IMR-90 (cell line): Measurements from ENCODE around the gene GABRB3. TPM values are rescaled to one million over a fixed set of nuclear protein-coding genes. Genes with fewer than 3 reads are reported as not detected.

Experiments used
- ATAC-seq: fragments of 200-7000 bp; cut with Tn5 transposase; 2 replicates; pipeline ENCODE4 v1.9.1; 2020; ENCODE audit warnings: low read depth, mild to moderate bottlenecking, moderate library complexity
- BruUV-seq: library from RNA; stranded (reverse); fragments of 400-500 nt; replicated peaks from 2 replicates; lab custom pipeline; 2021; lab: Mats Ljungman, UMichigan
- CTCF ChIA-PET: fragments of 300-600 bp; formaldehyde crosslinking; extraction: SDS; loops from one replicate; lab custom pipeline; 2021; ENCODE audit warnings: antibody characterized with exemption; lab: Yijun Ruan, JAX
- POLR2A ChIA-PET: fragments of 300-600 bp; sonication (Branson Sonifier 250); formaldehyde crosslinking; loops from one replicate; lab custom pipeline; 2022; ENCODE audit warnings: antibody characterized with exemption; ENCODE audit not compliant: unreplicated experiment; lab: Charles Lee
- DNase-seq: peaks from one replicate; pipeline ENCODE4 v3.0.0; 2013
- H2AFZ ChIP-seq: replicated peaks from 2 replicates; pipeline ENCODE3; 2013; ENCODE audit warnings: low read length, mild to moderate bottlenecking; ENCODE audit not compliant: poor library complexity
- H2AK5ac ChIP-seq: 2 replicates; pipeline ENCODE4 v1.6.1; 2013; ENCODE audit warnings: low read depth, low read length, inconsistent platforms
- H2AK9ac ChIP-seq: replicated peaks from 2 replicates; pipeline ENCODE3; 2013; ENCODE audit warnings: mild to moderate bottlenecking, low read depth, low read length, moderate library complexity; ENCODE audit not compliant: poor library complexity
- H2BK120ac ChIP-seq: 2 replicates; pipeline ENCODE4 v1.6.1; 2013; ENCODE audit warnings: low read depth, low read length, inconsistent platforms
- H2BK15ac ChIP-seq: 3 replicates; pipeline ENCODE4 v1.6.1; 2013; ENCODE audit warnings: low read depth, low read length, inconsistent platforms
- H2BK20ac ChIP-seq: 2 replicates; pipeline ENCODE4 v1.6.1; 2013; ENCODE audit warnings: low read depth, mild to moderate bottlenecking, inconsistent platforms, low read length, moderate library complexity
- H2BK5ac ChIP-seq: 2 replicates; pipeline ENCODE4 v1.6.1; 2013; ENCODE audit warnings: mild to moderate bottlenecking, low read depth, low read length, inconsistent platforms; ENCODE audit not compliant: poor library complexity, severe bottlenecking
- H3K14ac ChIP-seq: replicated peaks from 2 replicates; pipeline ENCODE4 v1.6.1; 2013; ENCODE audit warnings: low read depth, low read length, inconsistent platforms
- H3K18ac ChIP-seq: 2 replicates; pipeline ENCODE4 v1.6.1; 2013; ENCODE audit warnings: low read depth, low read length, control low read depth
- H3K23ac ChIP-seq: 2 replicates; pipeline ENCODE4 v1.6.1; 2013; ENCODE audit warnings: low read depth, low read length, inconsistent platforms
- H3K27ac ChIP-seq: 2 replicates; pipeline ENCODE4 v1.5.1; 2013; ENCODE audit warnings: mild to moderate bottlenecking, control low read depth, low read length; ENCODE audit not compliant: insufficient read depth
- H3K27me3 ChIP-seq: 2 replicates; pipeline ENCODE4 v1.6.1; 2013; ENCODE audit warnings: low read length; ENCODE audit not compliant: control insufficient read depth, insufficient read depth
- H3K36me3 ChIP-seq: 2 replicates; pipeline ENCODE4 v1.6.1; 2013; ENCODE audit warnings: low read length, mixed read lengths; ENCODE audit not compliant: control insufficient read depth, insufficient read depth
- H3K4ac ChIP-seq: 2 replicates; pipeline ENCODE4 v1.6.1; 2013; ENCODE audit warnings: low read depth, low read length, inconsistent platforms
- H3K4me1 ChIP-seq: 2 replicates; pipeline ENCODE4 v1.6.1; 2013; ENCODE audit warnings: low read length, mixed read lengths; ENCODE audit not compliant: control insufficient read depth, insufficient read depth
- H3K4me2 ChIP-seq: 2 replicates; pipeline ENCODE4 v1.6.1; 2013; ENCODE audit warnings: low read depth, mild to moderate bottlenecking, control low read depth, low read length, moderate library complexity
- H3K4me3 ChIP-seq: 2 replicates; pipeline ENCODE4 v1.5.1; 2013; ENCODE audit warnings: low read depth, mild to moderate bottlenecking, control low read depth, low read length, moderate library complexity; ENCODE audit not compliant: insufficient read depth
- H3K56ac ChIP-seq: 2 replicates; pipeline ENCODE4 v1.6.1; 2013; ENCODE audit warnings: low read length, inconsistent platforms; ENCODE audit not compliant: insufficient read depth; ENCODE audit errors: extremely low read depth
- H3K79me1 ChIP-seq, 2 experiments: 2 replicates each; pipeline ENCODE4 v1.6.1; 2013; ENCODE audit warnings: low read length in 2 of 2, inconsistent platforms in 1 of 2, low read depth in 1 of 2
- H3K9ac ChIP-seq: 2 replicates; pipeline ENCODE4 v1.6.1; 2013; ENCODE audit warnings: low read depth, low read length, control low read depth
- H3K9me1 ChIP-seq: 2 replicates; pipeline ENCODE4 v1.6.1; 2013; ENCODE audit warnings: low read length, inconsistent platforms; ENCODE audit not compliant: insufficient read depth
- H3K9me3 ChIP-seq: 2 replicates; pipeline ENCODE4 v1.6.1; 2013; ENCODE audit warnings: low read length; ENCODE audit not compliant: control insufficient read depth, insufficient read depth
- H4K20me1 ChIP-seq: 2 replicates; pipeline ENCODE4 v1.6.1; 2013; ENCODE audit warnings: low read length, inconsistent platforms; ENCODE audit not compliant: insufficient read depth
- H4K5ac ChIP-seq: 2 replicates; pipeline ENCODE4 v1.6.1; 2013; ENCODE audit warnings: mild to moderate bottlenecking, low read depth, low read length, control low read depth
- H4K8ac ChIP-seq, 2 experiments: 2 replicates each; pipeline ENCODE4 v1.6.1; 2013; ENCODE audit warnings: low read depth in 2 of 2, low read length in 2 of 2, control low read depth in 1 of 2, inconsistent platforms in 1 of 2
- H4K91ac ChIP-seq: 2 replicates; pipeline ENCODE4 v1.6.1; 2013; ENCODE audit warnings: low read depth, low read length, inconsistent platforms; ENCODE audit not compliant: insufficient read depth
- BHLHE40 ChIP-seq: fragments of 150-350 bp; IDR thresholded peaks from 2 replicates; pipeline ENCODE4 v1.6.1; 2016; ENCODE audit warnings: mild to moderate bottlenecking, low read depth, low read length
- CEBPB ChIP-seq: IDR thresholded peaks from 2 replicates; pipeline ENCODE4 v1.6.1; 2012; ENCODE audit warnings: low read depth, low read length, improper control_type of control experiment
- CHD1 ChIP-seq: IDR thresholded peaks from 2 replicates; pipeline ENCODE4 v1.6.1; 2012; ENCODE audit warnings: low read depth, low read length, improper control_type of control experiment
- FOS ChIP-seq: fragments of 150-350 bp; IDR thresholded peaks from 2 replicates; pipeline ENCODE4 v1.6.1; 2016; ENCODE audit warnings: low read depth, low read length
- MAFK ChIP-seq: IDR thresholded peaks from 2 replicates; pipeline ENCODE4 v1.6.1; 2012; ENCODE audit warnings: low read depth, low read length, improper control_type of control experiment
- MAZ ChIP-seq: IDR thresholded peaks from 2 replicates; pipeline ENCODE4 v1.6.1; 2012; ENCODE audit warnings: low read depth, mild to moderate bottlenecking, low read length, improper control_type of control experiment, moderate library complexity, borderline replicate concordance
- MXI1 ChIP-seq: IDR thresholded peaks from 2 replicates; pipeline ENCODE4 v1.6.1; 2012; ENCODE audit warnings: low read depth, mild to moderate bottlenecking, low read length, moderate library complexity, borderline replicate concordance
- NFE2L2 ChIP-seq: fragments of 150-350 bp; IDR thresholded peaks from 2 replicates; pipeline ENCODE4 v1.6.1; 2016; ENCODE audit warnings: low read depth, mild to moderate bottlenecking, low read length
- POLR2A ChIP-seq: IDR thresholded peaks from 2 replicates; pipeline ENCODE4 v1.6.1; 2012; ENCODE audit warnings: mild to moderate bottlenecking, low read depth, low read length
- RAD21 ChIP-seq: IDR thresholded peaks from 2 replicates; pipeline ENCODE4 v1.6.1; 2012; ENCODE audit warnings: low read length, improper control_type of control experiment
- RCOR1 ChIP-seq: IDR thresholded peaks from 2 replicates; pipeline ENCODE4 v1.6.1; 2012; ENCODE audit warnings: mild to moderate bottlenecking, low read length, improper control_type of control experiment; ENCODE audit not compliant: insufficient replicate concordance
- RFX5 ChIP-seq: IDR thresholded peaks from 2 replicates; pipeline ENCODE4 v1.8.0; 2012; ENCODE audit warnings: low read depth, mild to moderate bottlenecking, low read length, moderate library complexity
- SMC3 ChIP-seq: fragments of 150-350 bp; IDR thresholded peaks from 2 replicates; pipeline ENCODE4 v1.6.1; 2016; ENCODE audit warnings: low read depth, mild to moderate bottlenecking, antibody characterized with exemption, low read length, moderate library complexity
- WGBS, 2 experiments: methylation state at CpG; one replicate each; pipeline versions ENCODE4 v1.1.5 to v1.1.7; 2013; ENCODE audit warnings: missing lambda C conversion rate in 2 of 2; ENCODE audit not compliant: insufficient read length in 1 of 2; ENCODE audit errors: extremely low coverage in 2 of 2; 5-methylcytosine and 5-hydroxymethylcytosine counted together
- dilution Hi-C: fragments of 300-500 bp; cut with HindIII; formaldehyde crosslinking; loops from one replicate; pipeline ENCODE4 v1.14.3; 2018; ENCODE audit warnings: low sequenced_read_pairs; ENCODE audit not compliant: unreplicated experiment
- in situ Hi-C: fragments of 300-500 bp; cut with MboI; formaldehyde crosslinking; loops from 3 replicates; pipeline ENCODE4 v1.14.3; 2019; ENCODE audit warnings: low sequenced_read_pairs, inconsistent platforms, mixed read lengths
- intact Hi-C: fragments of 100-400 bp; cut with micrococcal nuclease; formaldehyde crosslinking; loops from 2 replicates; pipeline ENCODE4 v1.10.0; 2022
- polyA plus RNA-seq, 3 experiments: library from polyadenylated mRNA; depleted of rRNA; stranded (reverse); fragments of >200 nt; gene quantifications; 2 replicates each; pipeline ENCODE4 v1.2.3, GENCODE V29; 2012; ENCODE audit warnings: low replicate concordance in 1 of 3
- total RNA-seq: library from RNA; depleted of rRNA; stranded (reverse); fragments of >200 nt; gene quantifications from 2 replicates; pipeline ENCODE4 v1.2.3, GENCODE V29; 2012
- TF ChIP-seq, protein P1 (sequence below): conservative IDR thresholded peaks from 2 replicates; pipeline ENCODE4 v1.5.1; 2012; ENCODE audit warnings: mild to moderate bottlenecking, low read depth, low read length, improper control_type of control experiment
- TF ChIP-seq, protein P2 (sequence below): fragments of 150-350 bp; IDR thresholded peaks from 2 replicates; pipeline ENCODE4 v1.6.1; 2016; ENCODE audit warnings: low read depth, mild to moderate bottlenecking, low read length, moderate library complexity, borderline replicate concordance
- TF ChIP-seq, protein P3 (sequence below): fragments of 150-350 bp; IDR thresholded peaks from 2 replicates; pipeline ENCODE4 v1.6.1; 2017; ENCODE audit warnings: mild to moderate bottlenecking, antibody characterized with exemption, low read length, low read depth

GABRB3 gene
- total and polyA plus RNA-seq, 2 of the 4 experiments (the other 2 are of a cell fraction): 0.36 to 0.54 TPM

DNA sequence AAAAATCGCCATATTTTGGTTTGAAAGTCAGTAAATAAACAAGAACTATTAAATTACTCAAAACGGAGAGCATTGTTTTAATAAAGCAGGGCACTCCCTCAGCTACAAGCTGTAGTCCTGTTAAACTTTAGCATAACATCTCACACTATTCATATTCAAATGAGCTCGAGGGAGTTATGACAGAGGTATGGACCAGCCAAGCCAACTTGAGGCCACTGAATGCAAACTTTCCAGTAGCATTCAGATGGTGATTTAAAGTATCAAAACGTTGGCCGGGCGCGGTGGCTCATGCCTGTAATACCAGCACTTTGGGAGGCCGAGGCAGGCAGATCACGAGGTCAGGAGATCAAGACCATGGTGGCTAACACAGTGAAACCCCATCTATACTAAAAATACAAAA is 132.9 kb downstream of the GABRB3 start:
- CTCF ChIA-PET: no interaction called here
- Histone ChIP-seq H3K56ac (no peak overlapping the region), H2BK120ac (no peak overlapping the region), H3K9me3 (peaks cover 29% of the 10 kb centered on the region), H4K20me1 (no peaks in the 10 kb centered on the region), H3K14ac (no peak overlapping the region), H3K27ac (no peak overlapping the region), H2AK5ac (no peak overlapping the region), H2BK20ac (no peak overlapping the region), H3K9me1 (no peaks in the 10 kb centered on the region), H3K23ac (no peak overlapping the region), H3K4me3 (no peak overlapping the region), H3K4ac (no peak overlapping the region), H3K36me3 (no peaks in the 10 kb centered on the region), H2BK15ac (no peak overlapping the region), H4K8ac (no peak overlapping the region), H3K18ac (no peak overlapping the region), H3K79me1 (no peaks in the 10 kb centered on the region), H3K9ac (no peak overlapping the region), H3K4me1 (no peaks in the 10 kb centered on the region), H2BK5ac (no peak overlapping the region), H3K4me2 (no peak overlapping the region), H3K27me3 (no peaks in the 10 kb centered on the region), H2AK9ac (no peak overlapping the region), H4K5ac (no peak overlapping the region), H2AFZ (no peak overlapping the region), H4K91ac (no peak overlapping the region)
- no CpG with 5 or more reads among the region's 9 CpGs for WGBS, 2 experiments
- ATAC-seq (no peak), DNase-seq (no peak)
- BruUV-seq: no TSS peak
- dilution Hi-C loops: no loop called here
- TF ChIP-seq MAFK (no peak), RFX5 (no peak), CHD1 (no peak), NFE2L2 (no peak), CEBPB (no peak), RAD21 (no peak), SMC3 (no peak), FOS (no peak), POLR2A (no peak), MAZ (no peak), RCOR1 (no peak), MXI1 (no peak), BHLHE40 (no peak)
- TF ChIP-seq, protein P1, sequence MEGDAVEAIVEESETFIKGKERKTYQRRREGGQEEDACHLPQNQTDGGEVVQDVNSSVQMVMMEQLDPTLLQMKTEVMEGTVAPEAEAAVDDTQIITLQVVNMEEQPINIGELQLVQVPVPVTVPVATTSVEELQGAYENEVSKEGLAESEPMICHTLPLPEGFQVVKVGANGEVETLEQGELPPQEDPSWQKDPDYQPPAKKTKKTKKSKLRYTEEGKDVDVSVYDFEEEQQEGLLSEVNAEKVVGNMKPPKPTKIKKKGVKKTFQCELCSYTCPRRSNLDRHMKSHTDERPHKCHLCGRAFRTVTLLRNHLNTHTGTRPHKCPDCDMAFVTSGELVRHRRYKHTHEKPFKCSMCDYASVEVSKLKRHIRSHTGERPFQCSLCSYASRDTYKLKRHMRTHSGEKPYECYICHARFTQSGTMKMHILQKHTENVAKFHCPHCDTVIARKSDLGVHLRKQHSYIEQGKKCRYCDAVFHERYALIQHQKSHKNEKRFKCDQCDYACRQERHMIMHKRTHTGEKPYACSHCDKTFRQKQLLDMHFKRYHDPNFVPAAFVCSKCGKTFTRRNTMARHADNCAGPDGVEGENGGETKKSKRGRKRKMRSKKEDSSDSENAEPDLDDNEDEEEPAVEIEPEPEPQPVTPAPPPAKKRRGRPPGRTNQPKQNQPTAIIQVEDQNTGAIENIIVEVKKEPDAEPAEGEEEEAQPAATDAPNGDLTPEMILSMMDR: no peak
- TF ChIP-seq, protein P2, sequence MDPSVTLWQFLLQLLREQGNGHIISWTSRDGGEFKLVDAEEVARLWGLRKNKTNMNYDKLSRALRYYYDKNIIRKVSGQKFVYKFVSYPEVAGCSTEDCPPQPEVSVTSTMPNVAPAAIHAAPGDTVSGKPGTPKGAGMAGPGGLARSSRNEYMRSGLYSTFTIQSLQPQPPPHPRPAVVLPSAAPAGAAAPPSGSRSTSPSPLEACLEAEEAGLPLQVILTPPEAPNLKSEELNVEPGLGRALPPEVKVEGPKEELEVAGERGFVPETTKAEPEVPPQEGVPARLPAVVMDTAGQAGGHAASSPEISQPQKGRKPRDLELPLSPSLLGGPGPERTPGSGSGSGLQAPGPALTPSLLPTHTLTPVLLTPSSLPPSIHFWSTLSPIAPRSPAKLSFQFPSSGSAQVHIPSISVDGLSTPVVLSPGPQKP: no peak
- TF ChIP-seq, protein P3, sequence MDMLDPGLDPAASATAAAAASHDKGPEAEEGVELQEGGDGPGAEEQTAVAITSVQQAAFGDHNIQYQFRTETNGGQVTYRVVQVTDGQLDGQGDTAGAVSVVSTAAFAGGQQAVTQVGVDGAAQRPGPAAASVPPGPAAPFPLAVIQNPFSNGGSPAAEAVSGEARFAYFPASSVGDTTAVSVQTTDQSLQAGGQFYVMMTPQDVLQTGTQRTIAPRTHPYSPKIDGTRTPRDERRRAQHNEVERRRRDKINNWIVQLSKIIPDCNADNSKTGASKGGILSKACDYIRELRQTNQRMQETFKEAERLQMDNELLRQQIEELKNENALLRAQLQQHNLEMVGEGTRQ: no peak
- intact Hi-C loops: no loop called here
- POLR2A ChIA-PET: no interaction called here
- in situ Hi-C loops: loop anchor here (10.0 kb wide), 1 partner anchor 65 kb away; no protein-coding TSS in a partner anchor
